Dermis blood vessel endothelial cell (primary cell): Measurements from ENCODE around the gene AGBL1. TPM values are rescaled to one million over a fixed set of nuclear protein-coding genes. Genes with fewer than 3 reads are reported as not detected.
"Not testable (repeated sequence)": the region's sequence is repeated elsewhere in the genome, so short reads cannot be mapped to it uniquely, and the experiment has no call there.

ENCODE experiments used
- DNase-seq: peaks from one replicate; pipeline ENCODE4 v3.0.0; 2010
- total RNA-seq: library from RNA; depleted of rRNA; stranded (reverse); fragments of >200 nt; gene quantifications from 2 replicates; pipeline ENCODE4 v1.2.3, GENCODE V29; 2014

Gene AGBL1
- total RNA-seq, 1 donor from 2014 or later = not detected

- no peak for DNase-seq
Measured at GRCh38 chr15:86837294-86838061, 757.8 kb downstream of the AGBL1 start.

- DNase-seq = no peak
Measured at GRCh38 chr15:86839502-86839901, 759.8 kb downstream of the AGBL1 start.

GRCh38 chr15:86840996-86841395 lies 761.3 kb downstream of the AGBL1 start:
- no peak for DNase-seq

- DNase-seq = no peak
Measured at GRCh38 chr15:86842199-86842598, 762.5 kb downstream of the AGBL1 start.

- DNase-seq = no peak
Measured at GRCh38 chr15:86846036-86846435, 766.4 kb downstream of the AGBL1 start.

GRCh38 chr15:86849136-86849535 lies 769.5 kb downstream of the AGBL1 start:
- DNase-seq = no peak

- DNase-seq = no peak
Measured at GRCh38 chr15:86849558-86850285, 770.1 kb downstream of the AGBL1 start.

GRCh38 chr15:86850939-86851338 lies 771.3 kb downstream of the AGBL1 start:
- DNase-seq = no peak

- no peak for DNase-seq
Measured at GRCh38 chr15:86852741-86853140, 773.1 kb downstream of the AGBL1 start.

GRCh38 chr15:86854176-86854575 lies 774.5 kb downstream of the AGBL1 start:
- no peak for DNase-seq

- DNase-seq = no peak
Measured at GRCh38 chr15:86855307-86856291, 775.9 kb downstream of the AGBL1 start.

- DNase-seq = no peak
Measured at GRCh38 chr15:86857701-86858100, 778.0 kb downstream of the AGBL1 start.

GRCh38 chr15:86863226-86863915 lies 783.7 kb downstream of the AGBL1 start:
- no peak for DNase-seq

GRCh38 chr15:86865920-86866319 lies 786.2 kb downstream of the AGBL1 start:
- DNase-seq = no peak

GRCh38 chr15:86870846-86871245 lies 791.2 kb downstream of the AGBL1 start:
- DNase-seq = no peak

- no peak for DNase-seq
Measured at GRCh38 chr15:86871964-86872363, 792.3 kb downstream of the AGBL1 start.

GRCh38 chr15:86872782-86873181 lies 793.1 kb downstream of the AGBL1 start:
- DNase-seq = no peak

- DNase-seq = no peak
Measured at GRCh38 chr15:86875067-86875466, 795.4 kb downstream of the AGBL1 start.

GRCh38 chr15:86876387-86876944 lies 796.8 kb downstream of the AGBL1 start:
- no peak for DNase-seq

- DNase-seq = no peak
Measured at GRCh38 chr15:86877171-86877631, 797.5 kb downstream of the AGBL1 start.

- DNase-seq = not testable (repeated sequence)
Measured at GRCh38 chr15:86878844-86879243, 799.2 kb downstream of the AGBL1 start.
